Peyer's patch (tissue), 4 donors: ENCODE measurements around the gene GTPBP6. TPM values are rescaled to one million over a fixed set of nuclear protein-coding genes. Genes with fewer than 3 reads are reported as not detected.
A peak's percentile ranks its signal among the peaks of the same experiment; 100 is the strongest.
"Not testable (repeated sequence)": the region's sequence is repeated elsewhere in the genome, so short reads cannot be mapped to it uniquely, and the experiment has no call there.

Experiments used
- DNase-seq, 3 donors: peaks; one replicate each; pipeline ENCODE4 v3.0.0-alpha.2; 2017 to 2019
- H3K27ac ChIP-seq, 4 donors: fragments of 200-600 bp; sonication (generic); one replicate each; pipeline ENCODE4 v1.5.1; 2016 to 2019
- H3K27me3 ChIP-seq, 2 donors: fragments of 200-600 bp; sonication (generic); one replicate each; pipeline ENCODE4 v1.5.1; 2019
- H3K36me3 ChIP-seq, 3 donors: fragments of 200-600 bp; sonication (generic); one replicate each; pipeline ENCODE4 v1.5.1; 2016 to 2019
- H3K4me1 ChIP-seq, 4 donors: fragments of 200-600 bp; sonication (generic); one replicate each; pipeline ENCODE4 v1.5.1; 2016 to 2019
- H3K4me3 ChIP-seq, 4 donors: fragments of 200-600 bp; sonication (generic); 1 replicate in 3 of 4; 2 replicates in 1 of 4; pipeline ENCODE4 v1.5.1; 2016 to 2019; ENCODE audit warnings: mild to moderate bottlenecking in 1 of 4
- H3K9me3 ChIP-seq, 4 donors: fragments of 200-600 bp; sonication (generic); one replicate each; pipeline ENCODE4 v1.5.1; 2016 to 2019; ENCODE audit warnings: mild to moderate bottlenecking in 1 of 4
- POLR2A ChIP-seq, 2 donors: fragments of 450-650 bp; IDR thresholded peaks; one replicate each; pipeline ENCODE4 v1.5.1; 2017; ENCODE audit warnings: antibody characterized with exemption in 2 of 2, mild to moderate bottlenecking in 2 of 2, moderate library complexity in 2 of 2
- total RNA-seq, 4 donors: library from RNA; depleted of rRNA; stranded (reverse); fragments of >200 nt; gene quantifications; one replicate each; pipeline ENCODE4 v1.1.0, GENCODE V29; 2016
- TF ChIP-seq, protein P1 (sequence below), 6 experiments: fragments of 450-650 bp in 4 of 6; fragments of 200-600 bp in 2 of 6; sonication (generic) in 1 of 6; IDR thresholded peaks; one replicate each; pipeline ENCODE4 v1.5.1; 2017 to 2019; ENCODE audit warnings: antibody characterized with exemption in 6 of 6, mild to moderate bottlenecking in 3 of 6, moderate library complexity in 1 of 6

Gene GTPBP6
- total RNA-seq, 4 donors from 2014 or later: 17.9 to 38.5 (median 30.8) TPM

DNA sequence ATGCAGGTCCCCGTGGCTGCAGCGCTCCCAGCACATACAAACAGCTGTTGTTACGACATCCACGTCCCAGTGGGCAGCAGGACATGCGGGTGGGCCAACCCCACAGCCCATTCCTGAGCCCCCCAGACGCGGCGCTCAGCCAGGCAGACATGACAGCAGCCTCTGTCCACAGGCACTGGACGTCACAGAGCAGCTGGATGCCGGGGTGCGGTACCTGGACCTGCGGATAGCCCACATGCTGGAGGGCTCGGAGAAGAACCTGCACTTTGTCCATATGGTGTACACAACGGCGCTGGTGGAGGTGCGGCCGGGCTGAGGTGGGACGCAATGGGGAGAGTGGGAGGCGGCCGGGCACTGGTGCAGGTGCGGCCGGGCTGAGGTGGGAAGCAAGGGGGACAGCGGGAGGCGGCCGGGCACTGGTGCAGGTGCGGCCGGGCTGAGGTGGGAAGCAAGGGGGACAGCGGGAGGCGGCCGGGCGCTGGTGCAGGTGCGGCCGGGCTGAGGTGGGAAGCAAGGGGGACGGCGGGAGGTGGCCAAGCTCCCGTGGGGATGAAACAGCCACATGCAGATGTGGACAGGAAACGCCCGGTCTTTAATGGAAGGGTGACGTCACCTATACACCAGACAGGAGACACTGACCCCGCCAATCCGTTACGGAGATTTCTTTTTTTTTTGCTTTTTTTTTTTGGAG is 28.0 kb downstream of the GTPBP6 start:
- no peak for DNase-seq
- peaks cover 0 to 61% (median 0%) of the 10 kb centered on the region in 3 donors for H3K36me3 ChIP-seq

DNA sequence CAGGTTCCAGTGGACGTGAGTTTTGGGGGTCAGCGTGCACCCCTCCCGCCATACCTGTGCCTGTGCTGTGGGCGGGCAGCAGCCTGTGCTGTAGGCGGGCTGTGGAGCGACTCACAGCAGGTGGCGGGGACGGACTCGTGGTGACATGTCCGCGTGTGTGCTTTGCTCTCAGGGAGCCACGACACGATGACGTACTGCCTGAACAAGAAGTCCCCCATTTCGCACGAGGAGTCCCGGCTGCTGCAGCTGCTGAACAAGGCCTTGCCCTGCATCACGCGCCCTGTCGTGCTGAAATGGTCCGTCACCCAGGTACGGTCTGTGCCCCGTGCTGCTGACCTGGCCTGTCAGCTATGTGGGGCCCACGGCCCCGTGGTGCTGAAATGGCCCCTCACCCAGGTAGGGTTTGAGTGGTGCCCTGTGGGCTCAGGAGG is 30.0 kb downstream of the GTPBP6 start:
- TF ChIP-seq POLR2A (IDR thresholded peaks at IDR 0.05): no peak
- TF ChIP-seq, protein P1, sequence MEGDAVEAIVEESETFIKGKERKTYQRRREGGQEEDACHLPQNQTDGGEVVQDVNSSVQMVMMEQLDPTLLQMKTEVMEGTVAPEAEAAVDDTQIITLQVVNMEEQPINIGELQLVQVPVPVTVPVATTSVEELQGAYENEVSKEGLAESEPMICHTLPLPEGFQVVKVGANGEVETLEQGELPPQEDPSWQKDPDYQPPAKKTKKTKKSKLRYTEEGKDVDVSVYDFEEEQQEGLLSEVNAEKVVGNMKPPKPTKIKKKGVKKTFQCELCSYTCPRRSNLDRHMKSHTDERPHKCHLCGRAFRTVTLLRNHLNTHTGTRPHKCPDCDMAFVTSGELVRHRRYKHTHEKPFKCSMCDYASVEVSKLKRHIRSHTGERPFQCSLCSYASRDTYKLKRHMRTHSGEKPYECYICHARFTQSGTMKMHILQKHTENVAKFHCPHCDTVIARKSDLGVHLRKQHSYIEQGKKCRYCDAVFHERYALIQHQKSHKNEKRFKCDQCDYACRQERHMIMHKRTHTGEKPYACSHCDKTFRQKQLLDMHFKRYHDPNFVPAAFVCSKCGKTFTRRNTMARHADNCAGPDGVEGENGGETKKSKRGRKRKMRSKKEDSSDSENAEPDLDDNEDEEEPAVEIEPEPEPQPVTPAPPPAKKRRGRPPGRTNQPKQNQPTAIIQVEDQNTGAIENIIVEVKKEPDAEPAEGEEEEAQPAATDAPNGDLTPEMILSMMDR (IDR thresholded peaks at IDR 0.05): no peak
- Histone ChIP-seq H3K27ac (no peak overlapping the region), H3K27me3 (no peaks in the 10 kb centered on the region), H3K4me1 (no peaks in the 10 kb centered on the region), H3K36me3 (peaks cover 0 to 69% (median 0%) of the 10 kb centered on the region in 3 donors), H3K4me3 (no peak overlapping the region), H3K9me3 (no peaks in the 10 kb centered on the region)
- no peak for DNase-seq

More for the DNA sequence above, 28.0 kb downstream of the GTPBP6 start:
- TF ChIP-seq, protein P1 (IDR thresholded peaks at IDR 0.05): no peak
- no peaks in the 10 kb centered on the region for H3K4me1 ChIP-seq
- no peak overlapping the region for H3K27ac ChIP-seq
- no peaks in the 10 kb centered on the region for H3K9me3 ChIP-seq
- H3K27me3 ChIP-seq: no peaks in the 10 kb centered on the region
- H3K4me3 ChIP-seq: no peak overlapping the region

GRCh38 chrX:287670-288069 is 30.9 kb downstream of the GTPBP6 start:
- Histone ChIP-seq H3K4me1 (no peaks in the 10 kb centered on the region), H3K4me3 (no peak overlapping the region), H3K27ac (no peak overlapping the region), H3K9me3 (no peaks in the 10 kb centered on the region), H3K27me3 (no peaks in the 10 kb centered on the region), H3K36me3 (peaks cover 0 to 60% (median 0%) of the 10 kb centered on the region in 3 donors)
- TF ChIP-seq, protein P1 (IDR thresholded peaks at IDR 0.05): no peak
- no peak for TF ChIP-seq POLR2A (IDR thresholded peaks at IDR 0.05)
- no peak for DNase-seq

- Histone ChIP-seq H3K4me3 (no peak overlapping the region), H3K27ac (no peak overlapping the region), H3K27me3 (no peaks in the 10 kb centered on the region), H3K9me3 (no peaks in the 10 kb centered on the region), H3K36me3 (peaks cover 0 to 38% (median 0%) of the 10 kb centered on the region in 3 donors), H3K4me1 (peaks cover 0 to 16% (median 0%) of the 10 kb centered on the region in 4 donors)
- no peak for TF ChIP-seq POLR2A (IDR thresholded peaks at IDR 0.05)
- TF ChIP-seq, protein P1 (IDR thresholded peaks at IDR 0.05): no peak
- DNase-seq: no peak
These were observed 33.4 kb downstream of the GTPBP6 start for GRCh38 chrX:285076-285677.

DNA sequence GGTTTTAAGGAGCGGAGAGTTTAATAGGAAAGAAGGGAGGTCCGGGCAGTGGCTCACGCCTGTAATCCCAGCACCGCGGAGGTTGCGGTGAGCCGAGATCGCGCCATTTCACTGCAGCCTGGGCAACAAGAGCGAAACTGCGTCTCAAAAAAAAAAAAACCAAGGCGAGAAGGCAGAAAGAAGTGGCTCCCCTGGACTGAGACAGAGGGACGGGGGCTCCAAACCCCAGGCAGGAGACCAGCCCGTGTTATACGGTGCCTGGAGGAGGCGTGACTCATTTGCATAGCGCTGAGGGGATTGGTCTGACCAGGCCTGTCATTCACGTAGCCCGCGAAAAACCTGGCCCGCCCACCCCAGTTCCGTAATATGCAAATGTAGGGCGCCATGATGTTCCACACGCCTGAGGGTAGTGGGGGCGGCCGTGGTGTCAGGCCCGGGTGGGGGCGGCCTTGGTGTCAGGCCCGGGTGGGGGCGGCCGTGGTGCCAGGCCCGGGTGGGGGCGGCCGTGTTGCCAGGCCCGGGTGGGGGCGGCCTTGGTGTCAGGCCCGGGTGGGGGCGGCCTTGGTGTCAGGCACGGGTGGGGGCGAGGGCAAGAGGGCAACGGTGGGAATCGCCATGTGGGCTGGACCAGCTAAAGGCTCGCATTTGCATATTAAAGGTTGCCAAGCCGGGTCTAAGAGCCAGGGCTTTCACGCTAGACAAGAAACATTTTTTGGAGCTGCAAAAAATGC is 35.3 kb downstream of the GTPBP6 start:
- Histone ChIP-seq H3K4me1 (peaks cover 0 to 16% (median 0%) of the 10 kb centered on the region in 4 donors), H3K9me3 (no peaks in the 10 kb centered on the region), H3K27me3 (no peaks in the 10 kb centered on the region), H3K4me3 (peak overlapping the region; percentile 48 to 67 (median 62)), H3K27ac (peak overlapping the region; percentile 61 to 80 (median 73)), H3K36me3 (peaks cover 0 to 20% (median 0%) of the 10 kb centered on the region in 3 donors)
- TF ChIP-seq, protein P1 (IDR thresholded peaks at IDR 0.05): no peak
- no peak for TF ChIP-seq POLR2A (IDR thresholded peaks at IDR 0.05)
- DNase-seq: peak; percentile 92 to 97 (median 94)

DNA sequence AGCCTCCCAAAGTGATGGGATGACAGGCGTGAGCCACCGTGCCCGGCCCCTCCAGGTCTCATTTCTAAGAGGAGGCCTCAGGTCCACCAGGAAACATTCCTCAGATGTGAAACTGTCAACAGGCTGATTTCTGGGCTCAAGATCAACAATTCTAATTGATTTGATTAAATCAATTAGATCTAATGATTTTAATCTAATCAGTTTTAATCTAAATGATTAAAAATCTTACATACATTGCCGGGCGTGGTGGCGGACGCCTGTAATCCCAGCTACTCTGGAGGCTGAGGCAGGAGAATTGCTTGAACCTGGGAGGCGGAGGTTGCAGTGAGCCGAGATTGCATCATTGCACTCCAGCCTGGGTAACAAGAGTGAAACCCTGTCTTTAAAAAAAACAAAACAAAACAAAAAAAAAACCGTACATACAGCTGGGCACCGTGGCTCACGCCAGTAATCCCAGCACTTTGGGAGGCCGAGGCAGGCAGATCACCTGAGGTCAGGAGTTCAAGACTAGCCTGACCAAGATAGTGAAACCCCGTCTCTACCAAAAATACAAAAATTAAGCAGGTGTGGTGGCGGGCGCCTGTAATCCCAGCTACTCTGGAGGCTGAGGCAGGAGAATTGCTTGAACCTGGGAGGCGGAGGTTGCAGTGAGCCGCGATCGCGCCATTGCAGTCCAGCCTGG is 36.5 kb downstream of the GTPBP6 start:
- H3K4me1 ChIP-seq: peaks cover 0 to 16% (median 0%) of the 10 kb centered on the region in 4 donors
- peak overlapping the region in 1 of 4 donors; percentile 18 for H3K27ac ChIP-seq
- H3K4me3 ChIP-seq, H3K27me3 ChIP-seq, DNase-seq, H3K9me3 ChIP-seq: not testable (repeated sequence)
- peaks cover 0 to 14% (median 0%) of the 10 kb centered on the region in 3 donors for H3K36me3 ChIP-seq
